GM12872 (cell line): Measurements from ENCODE around the gene RPP30.

Experiments
- CTCF ChIP-seq: IDR thresholded peaks from 3 replicates; pipeline ENCODE4 v1.5.1; 2011; ENCODE audit warnings: low read depth, mild to moderate bottlenecking, low read length, moderate library complexity; ENCODE audit not compliant: insufficient read depth

RPP30 gene

GRCh38 chr10:90872648-90873020, 860 bp downstream of the RPP30 start:
- TF ChIP-seq CTCF = no peak

- no peak for TF ChIP-seq CTCF
These were observed 7.3 kb downstream of the RPP30 start for GRCh38 chr10:90879062-90879461.

- peak; percentile 53 for TF ChIP-seq CTCF
These were observed 8.4 kb downstream of the RPP30 start for GRCh38 chr10:90880059-90880719.

- TF ChIP-seq CTCF = no peak
These were observed 12.7 kb downstream of the RPP30 start for GRCh38 chr10:90884431-90884830.

GRCh38 chr10:90885176-90885575, 13.4 kb downstream of the RPP30 start:
- TF ChIP-seq CTCF = no peak

- no peak for TF ChIP-seq CTCF
These were observed 15.8 kb downstream of the RPP30 start for GRCh38 chr10:90887555-90887954.

GRCh38 chr10:90888387-90888786, 16.6 kb downstream of the RPP30 start:
- TF ChIP-seq CTCF = no peak
